SH-SY5Y (cell line): ENCODE data around the gene OGT.

Experiments
- GATA2 ChIP-seq: IDR thresholded peaks from 2 replicates; pipeline ENCODE4 v1.6.1; 2011; ENCODE audit warnings: mild to moderate bottlenecking, low read depth, low read length
- GATA3 ChIP-seq: IDR thresholded peaks from 2 replicates; pipeline ENCODE4 v1.6.1; 2011; ENCODE audit warnings: low read depth, mild to moderate bottlenecking, low read length, moderate library complexity

Gene OGT

DNA sequence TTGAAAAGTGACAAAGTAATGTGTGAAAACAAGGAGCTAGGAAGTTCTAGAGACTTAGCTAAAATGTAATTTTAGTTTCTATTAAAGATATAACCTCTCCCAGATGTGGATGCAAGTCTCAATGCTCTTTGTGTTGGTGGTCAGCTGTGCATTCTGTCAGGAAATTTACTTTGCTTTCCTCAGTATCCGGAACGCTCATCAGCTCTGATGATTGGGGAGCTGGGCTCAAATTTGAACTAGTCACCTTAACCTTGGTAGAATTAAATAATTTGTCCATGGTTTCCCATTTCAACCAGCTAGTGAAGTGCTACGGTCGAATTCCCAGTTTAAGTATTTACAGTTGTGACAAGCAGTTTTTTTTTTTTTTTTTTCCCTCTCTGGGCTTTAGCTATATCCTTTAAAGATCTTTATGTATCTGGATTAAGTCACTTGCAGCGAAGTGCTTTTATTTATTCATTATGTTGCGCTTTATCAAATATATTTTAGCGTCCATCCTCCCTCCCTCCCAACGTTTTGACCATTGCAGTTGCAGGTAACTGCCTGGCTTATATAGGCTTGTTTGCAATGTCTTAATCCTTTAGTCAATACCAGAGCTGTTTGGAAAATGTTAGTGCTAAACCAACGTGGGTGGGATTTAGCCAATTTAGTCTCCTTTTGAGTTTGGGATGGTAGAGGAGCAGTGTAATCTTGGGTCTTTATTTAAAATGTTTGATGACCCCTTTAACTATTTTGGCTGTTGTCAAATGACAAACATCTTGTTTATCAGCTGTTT is 2.1 kb downstream of the OGT start:
- TF ChIP-seq GATA2 (no peak), GATA3 (no peak)

- TF ChIP-seq GATA2 (no peak), GATA3 (no peak)
Observed at GRCh38 chrX:71536285-71536684, 3.4 kb downstream of the OGT start.

- TF ChIP-seq GATA2: no peak
- TF ChIP-seq GATA3: no peak
Observed at GRCh38 chrX:71537743-71538142, 4.8 kb downstream of the OGT start.

DNA sequence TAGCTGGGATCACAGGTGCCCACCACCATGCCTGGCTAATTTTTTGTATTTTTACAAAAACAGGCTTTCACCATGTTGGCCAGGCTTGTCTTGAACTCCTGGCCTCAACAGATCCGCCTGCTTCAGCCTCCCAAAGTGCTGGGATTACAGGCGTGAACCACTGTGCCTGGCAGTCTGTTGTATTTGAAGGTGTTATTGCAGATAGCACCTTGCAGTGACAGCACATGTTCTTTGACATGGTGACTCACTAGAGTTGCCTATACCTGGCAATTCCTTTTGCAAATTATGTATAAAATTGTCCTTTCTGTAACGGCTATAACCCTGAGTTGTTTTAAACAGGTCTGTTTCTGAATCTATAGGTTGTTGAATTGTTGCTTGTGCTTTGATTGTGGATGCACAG is 7.9 kb downstream of the OGT start:
- TF ChIP-seq GATA3 (no peak), GATA2 (no peak)

DNA sequence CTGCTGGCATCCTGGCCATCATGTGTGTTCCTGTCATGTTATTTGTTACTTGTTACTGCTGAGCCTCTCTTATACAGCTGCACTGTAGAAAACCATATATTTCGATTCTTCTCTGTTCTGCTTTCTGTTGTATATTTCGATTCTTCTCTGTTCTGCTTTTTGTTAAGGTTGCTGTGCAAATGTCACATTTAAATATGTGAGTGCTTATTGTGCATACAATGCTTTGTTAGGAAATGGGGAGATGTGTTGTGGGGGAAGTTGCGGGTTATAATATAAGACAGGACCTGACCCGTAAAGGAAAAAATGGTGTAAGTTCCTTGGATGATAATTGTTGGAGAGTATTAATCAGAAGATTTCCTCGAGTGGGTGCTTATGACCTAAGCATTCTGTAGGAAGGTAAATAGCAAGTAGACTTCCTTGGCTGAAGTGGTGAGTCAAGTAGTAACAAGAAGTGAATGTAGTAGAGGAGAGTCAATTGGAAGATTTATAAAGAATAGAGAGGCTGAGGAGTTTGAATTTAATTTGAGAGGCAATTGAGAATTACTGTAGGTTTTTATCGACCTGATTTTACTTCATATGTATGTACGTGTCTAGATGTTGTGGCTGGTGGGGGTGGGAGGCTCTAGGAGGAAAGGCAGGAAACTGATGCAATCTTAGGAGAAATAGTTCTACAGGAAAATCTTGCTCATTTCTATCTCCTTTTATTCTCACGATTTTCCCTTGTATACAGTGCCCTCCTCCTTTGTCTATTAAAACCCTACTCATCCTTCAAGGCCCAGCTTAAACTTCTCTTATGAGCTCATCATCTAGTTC is 8.5 kb downstream of the OGT start:
- TF ChIP-seq GATA2: no peak
- no peak for TF ChIP-seq GATA3

- TF ChIP-seq GATA3 (no peak), GATA2 (no peak)
Observed at GRCh38 chrX:71542411-71542810, 9.5 kb downstream of the OGT start.

DNA sequence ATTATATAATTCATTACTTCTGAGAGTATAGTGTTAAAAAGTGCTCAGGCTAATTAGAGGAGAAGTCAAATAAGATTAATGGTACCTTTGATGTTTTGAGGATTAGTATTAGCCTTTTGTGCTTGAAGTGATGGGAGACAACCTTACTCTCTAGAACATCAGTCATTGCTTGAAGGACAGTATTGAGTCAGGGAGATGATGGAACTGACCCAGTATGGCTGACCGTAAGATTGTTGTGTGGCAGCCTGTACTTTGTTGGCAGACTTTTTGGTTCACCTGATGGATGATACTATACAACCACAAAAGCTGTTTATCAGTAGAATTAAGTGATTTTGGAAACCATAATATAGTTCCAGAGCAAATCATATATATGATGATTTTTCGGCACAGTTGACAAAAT is 9.9 kb downstream of the OGT start:
- TF ChIP-seq GATA2: no peak
- TF ChIP-seq GATA3: no peak

GRCh38 chrX:71543316-71543715 is 10.4 kb downstream of the OGT start:
- TF ChIP-seq GATA3 (no peak), GATA2 (no peak)

- TF ChIP-seq GATA3 (no peak), GATA2 (no peak)
Observed at GRCh38 chrX:71545364-71545763, 12.5 kb downstream of the OGT start.

DNA sequence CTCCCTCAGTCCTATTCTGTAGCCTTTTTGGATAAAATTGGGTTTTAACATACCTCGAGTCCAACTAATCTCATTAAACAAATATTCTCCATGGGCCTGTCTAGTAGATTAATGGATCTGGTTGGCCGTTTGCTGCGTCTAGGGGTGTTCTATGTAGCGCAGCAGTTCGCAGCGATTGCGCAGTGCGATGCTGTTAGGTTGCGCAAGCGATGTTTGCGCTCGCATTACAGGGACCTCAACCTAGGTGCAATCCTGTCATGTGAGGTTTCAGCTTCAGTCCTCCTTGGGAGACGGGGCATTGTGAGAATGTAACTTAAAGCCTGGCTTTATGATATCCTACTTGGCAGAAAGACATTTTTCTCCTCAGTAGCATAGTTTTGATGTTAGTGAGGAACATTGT is 14.0 kb downstream of the OGT start:
- TF ChIP-seq GATA2: no peak

DNA sequence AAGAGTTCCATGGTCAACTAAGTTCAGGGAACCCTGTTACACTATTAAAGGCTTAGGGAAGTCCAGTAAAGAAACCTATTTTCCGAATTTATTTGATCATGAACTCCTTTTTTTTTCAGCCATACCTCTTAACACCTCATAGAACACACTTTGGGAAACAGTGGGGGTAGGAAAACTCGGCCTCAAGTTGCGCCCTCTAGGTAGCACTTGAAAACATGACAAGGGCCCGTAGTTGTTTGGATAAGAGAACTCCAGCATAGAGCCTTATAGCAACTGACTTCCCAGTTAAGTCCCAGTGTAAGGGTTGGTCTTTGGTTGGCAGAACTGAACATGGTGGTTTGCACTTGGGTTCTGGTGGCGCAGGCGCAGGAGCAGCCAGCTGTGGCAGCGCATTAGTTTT is 14.4 kb downstream of the OGT start:
- TF ChIP-seq GATA3 (no peak), GATA2 (no peak)

DNA sequence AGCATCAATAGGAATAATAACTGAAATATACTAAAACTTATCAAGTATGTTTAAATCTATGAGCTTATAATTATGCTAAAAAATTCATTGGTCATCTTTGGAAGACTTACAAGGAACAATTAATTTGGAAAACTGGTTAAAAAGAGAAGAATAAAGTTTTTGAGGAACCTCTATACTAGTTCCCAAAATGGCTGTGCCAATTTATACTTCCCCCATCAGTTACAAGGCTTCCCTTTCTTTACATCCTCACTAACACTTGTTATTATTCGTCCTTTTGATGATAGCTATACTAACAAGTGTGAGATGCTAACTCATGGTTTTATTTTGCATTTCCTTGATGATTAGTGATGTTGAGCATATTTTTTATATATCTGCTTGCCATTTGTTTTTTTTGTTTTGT is 17.1 kb downstream of the OGT start:
- TF ChIP-seq GATA3 (no peak), GATA2 (no peak)

GRCh38 chrX:71550578-71550977 is 17.7 kb downstream of the OGT start:
- TF ChIP-seq GATA3 (no peak), GATA2 (no peak; the same call in 1 of the 2 replicates)

GRCh38 chrX:71556036-71556435 is 23.1 kb downstream of the OGT start:
- TF ChIP-seq GATA2 (no peak), GATA3 (no peak)

GRCh38 chrX:71558920-71559319 is 26.0 kb downstream of the OGT start:
- no peak for TF ChIP-seq GATA2
- TF ChIP-seq GATA3: no peak
